Spleen (tissue), 7 donors: ENCODE data around the gene SUPV3L1.

Experiments used
- POLR2A ChIP-seq, 3 donors: fragments of 450-650 bp; IDR thresholded peaks; one replicate each; pipeline ENCODE4 v1.5.1; 2017; ENCODE audit warnings: antibody characterized with exemption in 3 of 3, mild to moderate bottlenecking in 1 of 3
- TF ChIP-seq, protein P1 (sequence below), 11 experiments: fragments of 200-600 bp in 7 of 11; fragments of 450-650 bp in 4 of 11; sonication (generic) in 4 of 11; IDR thresholded peaks in 8 of 11; conservative IDR thresholded peaks in 3 of 11; 1 replicate in 7 of 11; 2 replicates in 4 of 11; pipeline versions ENCODE4 v1.4.0 to v1.8.0; 2016 to 2021; ENCODE audit warnings: antibody characterized with exemption in 11 of 11, inconsistent platforms in 4 of 11, mild to moderate bottlenecking in 1 of 11
- donor health status: DM: no; HTN: no; CAD: no; lungs with moderate emphysema.
- donor health status: DM: no; HTN: no; CAD: no.
- donor health status: DM: no; HTN: no; CAD: no.

DNA sequence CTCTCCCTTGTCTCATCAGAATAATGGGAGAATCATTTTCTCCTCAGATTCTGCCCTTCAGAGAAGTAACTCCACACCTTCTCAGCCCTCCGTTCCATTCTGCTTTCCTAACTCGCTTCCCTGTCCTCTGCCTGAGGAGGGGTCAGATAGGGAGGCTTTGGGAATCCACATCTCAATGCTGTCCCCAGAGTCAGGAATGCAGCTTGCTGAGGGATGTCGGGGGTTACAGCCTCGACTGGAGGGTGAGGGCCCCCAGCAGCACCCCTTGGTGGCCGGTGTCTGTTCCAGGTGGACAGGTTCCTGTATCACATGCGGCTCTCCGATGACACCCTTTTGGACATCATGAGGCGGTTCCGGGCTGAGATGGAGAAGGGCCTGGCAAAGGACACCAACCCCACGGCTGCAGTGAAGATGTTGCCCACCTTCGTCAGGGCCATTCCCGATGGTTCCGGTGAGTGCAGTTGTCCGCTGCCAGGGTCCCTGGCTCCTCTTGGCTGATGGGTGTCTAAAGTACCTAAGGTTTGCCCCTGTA lies 47.0 kb downstream of the SUPV3L1 start:
- TF ChIP-seq, protein P1, sequence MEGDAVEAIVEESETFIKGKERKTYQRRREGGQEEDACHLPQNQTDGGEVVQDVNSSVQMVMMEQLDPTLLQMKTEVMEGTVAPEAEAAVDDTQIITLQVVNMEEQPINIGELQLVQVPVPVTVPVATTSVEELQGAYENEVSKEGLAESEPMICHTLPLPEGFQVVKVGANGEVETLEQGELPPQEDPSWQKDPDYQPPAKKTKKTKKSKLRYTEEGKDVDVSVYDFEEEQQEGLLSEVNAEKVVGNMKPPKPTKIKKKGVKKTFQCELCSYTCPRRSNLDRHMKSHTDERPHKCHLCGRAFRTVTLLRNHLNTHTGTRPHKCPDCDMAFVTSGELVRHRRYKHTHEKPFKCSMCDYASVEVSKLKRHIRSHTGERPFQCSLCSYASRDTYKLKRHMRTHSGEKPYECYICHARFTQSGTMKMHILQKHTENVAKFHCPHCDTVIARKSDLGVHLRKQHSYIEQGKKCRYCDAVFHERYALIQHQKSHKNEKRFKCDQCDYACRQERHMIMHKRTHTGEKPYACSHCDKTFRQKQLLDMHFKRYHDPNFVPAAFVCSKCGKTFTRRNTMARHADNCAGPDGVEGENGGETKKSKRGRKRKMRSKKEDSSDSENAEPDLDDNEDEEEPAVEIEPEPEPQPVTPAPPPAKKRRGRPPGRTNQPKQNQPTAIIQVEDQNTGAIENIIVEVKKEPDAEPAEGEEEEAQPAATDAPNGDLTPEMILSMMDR (IDR thresholded peaks at IDR 0.05 in 8 of 11, conservative IDR thresholded peaks at IDR 0.05 in 3 of 11), result no peak
- no peak for TF ChIP-seq POLR2A (IDR thresholded peaks at IDR 0.05)
